AG04450 (cell line): Measurements from ENCODE around the gene HPS1. TPM values are rescaled to one million over a fixed set of nuclear protein-coding genes. Genes with fewer than 3 reads are reported as not detected.

Experiments used
- CTCF ChIA-PET: fragments of 300-600, 350-600 bp; formaldehyde crosslinking; extraction: SDS; loops from one replicate; lab custom pipeline; 2022; ENCODE audit warnings: antibody characterized with exemption, inconsistent platforms; lab: Charles Lee
- POLR2A ChIA-PET: fragments of 350-600 bp; formaldehyde crosslinking; extraction: SDS; loops from one replicate; lab custom pipeline; 2021; ENCODE audit warnings: antibody characterized with exemption, inconsistent platforms; lab: Yijun Ruan, JAX
- DNase-seq: peaks from one replicate; pipeline ENCODE4 v3.0.0-alpha.2; 2011; ENCODE audit warnings: low read depth, low spot score
- H3K27ac ChIP-seq: one replicate; pipeline ENCODE4 v1.5.1; 2012; ENCODE audit warnings: low read depth, low read length, control low read depth
- H3K27me3 ChIP-seq: one replicate; pipeline ENCODE4 v1.6.0; 2012; ENCODE audit warnings: low read length; ENCODE audit not compliant: control insufficient read depth, insufficient read depth
- H3K4me3 ChIP-seq: 2 replicates; pipeline ENCODE4 v1.5.1; 2011; ENCODE audit warnings: mild to moderate bottlenecking, low read depth, low read length, control low read depth
- H3K9me3 ChIP-seq: 2 replicates; pipeline ENCODE4 v1.5.1; 2012; ENCODE audit warnings: low read length; ENCODE audit not compliant: control insufficient read depth, insufficient read depth
- CTCF ChIP-seq: IDR thresholded peaks from 2 replicates; pipeline ENCODE4 v1.5.1; 2011; ENCODE audit warnings: low read depth, low read length, control low read depth, inconsistent platforms
- polyA plus RNA-seq: library from polyadenylated mRNA; depleted of rRNA; stranded (reverse); fragments of >200 nt; gene quantifications from 2 replicates; pipeline ENCODE4 v1.2.3, GENCODE V29; 2011

The HPS1 gene
- polyA plus RNA-seq, 1 experiment: 56.7 TPM

GRCh38 chr10:98487649-98488048 lies 40.9 kb upstream of the HPS1 start:
- H3K4me3 ChIP-seq: no peak overlapping the region
- no peak for DNase-seq
- POLR2A ChIA-PET: no interaction called here
- no peaks in the 10 kb centered on the region for H3K9me3 ChIP-seq
- no peak overlapping the region for H3K27ac ChIP-seq
- TF ChIP-seq CTCF: no peak
- no peaks in the 10 kb centered on the region for H3K27me3 ChIP-seq
- CTCF ChIA-PET: no interaction called here

GRCh38 chr10:98486421-98486820 lies 39.7 kb upstream of the HPS1 start:
- CTCF ChIA-PET: no interaction called here
- H3K9me3 ChIP-seq: no peaks in the 10 kb centered on the region
- H3K27me3 ChIP-seq: no peaks in the 10 kb centered on the region
- no peak for TF ChIP-seq CTCF
- H3K27ac ChIP-seq: no peak overlapping the region
- H3K4me3 ChIP-seq: no peak overlapping the region
- POLR2A ChIA-PET: no interaction called here
- no peak for DNase-seq

GRCh38 chr10:98485959-98486358 lies 39.2 kb upstream of the HPS1 start:
- H3K27ac ChIP-seq: no peak overlapping the region
- DNase-seq: no peak
- CTCF ChIA-PET: interaction anchor here (1.0 kb wide), 1 partner anchor 19 kb away, joined by 4 read pairs; no protein-coding TSS in a partner anchor
- no peaks in the 10 kb centered on the region for H3K9me3 ChIP-seq
- H3K4me3 ChIP-seq: no peak overlapping the region
- H3K27me3 ChIP-seq: no peaks in the 10 kb centered on the region
- POLR2A ChIA-PET: no interaction called here
- no peak for TF ChIP-seq CTCF

GRCh38 chr10:98483658-98484057 lies 36.9 kb upstream of the HPS1 start:
- H3K27ac ChIP-seq: no peak overlapping the region
- H3K9me3 ChIP-seq: no peaks in the 10 kb centered on the region
- H3K4me3 ChIP-seq: no peak overlapping the region
- ChIA-PET CTCF (no interaction called here), POLR2A (no interaction called here)
- TF ChIP-seq CTCF: no peak
- DNase-seq: no peak
- H3K27me3 ChIP-seq: no peaks in the 10 kb centered on the region

- CTCF ChIA-PET: interaction anchor here (0.6 to 1.1 kb wide), 2 partner anchors 15 to 351 kb away, joined by 3 to 7 read pairs; no protein-coding TSS in a partner anchor
- no peak for TF ChIP-seq CTCF
- peaks cover 3% of the 10 kb centered on the region for H3K27me3 ChIP-seq
- no peak overlapping the region for H3K27ac ChIP-seq
- H3K9me3 ChIP-seq: no peaks in the 10 kb centered on the region
- DNase-seq: no peak
- POLR2A ChIA-PET: no interaction called here
- no peak overlapping the region for H3K4me3 ChIP-seq
Observed at GRCh38 chr10:98482096-98482495, 35.4 kb upstream of the HPS1 start.
